DND-41 (cell line): ENCODE measurements around the gene LYPD1.

Experiments
- CTCF ChIP-seq: IDR thresholded peaks from 2 replicates; pipeline ENCODE4 v1.5.1; 2012; ENCODE audit warnings: borderline replicate concordance, low read length, moderate library complexity, mild to moderate bottlenecking; ENCODE audit not compliant: poor library complexity, severe bottlenecking; ENCODE audit errors: extremely low read depth
- EZH2 ChIP-seq: IDR thresholded peaks from 3 replicates; pipeline ENCODE4 v1.6.1; 2012; ENCODE audit warnings: borderline replicate concordance, low read depth, mild to moderate bottlenecking, moderate library complexity, low read length, inconsistent platforms; ENCODE audit not compliant: severe bottlenecking

- no peak for TF ChIP-seq CTCF
- no peak for TF ChIP-seq EZH2
Measured at GRCh38 chr2:132701810-132702209, 31.8 kb upstream of the LYPD1 start.
